Liver (tissue), 9 donors: ENCODE measurements around the gene GATB. TPM values are rescaled to one million over a fixed set of nuclear protein-coding genes. Genes with fewer than 3 reads are reported as not detected.

Experiments used
- DNase-seq: peaks from one replicate; pipeline ENCODE4 v3.0.0-alpha.2; 2017; ENCODE audit warnings: low spot score
- H3K27ac ChIP-seq, 2 donors: one replicate each; pipeline ENCODE4 v1.7.0; 2013; ENCODE audit warnings: inconsistent platforms in 2 of 2, low read length in 2 of 2, control low read depth in 1 of 2, low read depth in 1 of 2, mild to moderate bottlenecking in 1 of 2
- H3K27me3 ChIP-seq, 4 donors: one replicate each; pipeline versions ENCODE4 v1.6.1 to v1.7.0; 2013; ENCODE audit warnings: low read length in 3 of 4, inconsistent platforms in 1 of 4, mild to moderate bottlenecking in 1 of 4, moderate library complexity in 1 of 4; ENCODE audit not compliant: control insufficient read depth in 4 of 4, insufficient read depth in 4 of 4
- H3K36me3 ChIP-seq, 4 donors: one replicate each; pipeline versions ENCODE4 v1.6.1 to v1.7.0; 2013; ENCODE audit warnings: low read length in 3 of 4, mild to moderate bottlenecking in 3 of 4, low read depth in 1 of 4, moderate library complexity in 1 of 4; ENCODE audit not compliant: control insufficient read depth in 4 of 4, insufficient read depth in 3 of 4
- H3K4me1 ChIP-seq, 4 donors: one replicate each; pipeline versions ENCODE4 v1.6.1 to v1.7.0; 2013; ENCODE audit warnings: low read length in 3 of 4, mild to moderate bottlenecking in 3 of 4, moderate library complexity in 1 of 4; ENCODE audit not compliant: control insufficient read depth in 4 of 4, insufficient read depth in 4 of 4
- H3K4me3 ChIP-seq, 3 donors: one replicate each; pipeline versions ENCODE4 v1.6.1 to v1.7.0; 2013; ENCODE audit warnings: low read length in 3 of 3, control low read depth in 1 of 3, low read depth in 1 of 3, mild to moderate bottlenecking in 1 of 3
- H3K9ac ChIP-seq, 2 donors: one replicate each; pipeline ENCODE4 v1.7.0; 2013; ENCODE audit warnings: low read length in 2 of 2, mild to moderate bottlenecking in 2 of 2, moderate library complexity in 2 of 2, control low read depth in 1 of 2, low read depth in 1 of 2
- H3K9me3 ChIP-seq, 4 donors: one replicate each; pipeline versions ENCODE4 v1.6.1 to v1.7.0; 2013; ENCODE audit warnings: low read length in 3 of 4; ENCODE audit not compliant: control insufficient read depth in 4 of 4
- EGR1 ChIP-seq, 2 donors: IDR thresholded peaks; 2 replicates each; pipeline ENCODE4 v1.6.1; 2016 to 2018; ENCODE audit warnings: antibody characterized with exemption in 2 of 2, low read depth in 2 of 2
- FOXA1 ChIP-seq: IDR thresholded peaks from 2 replicates; pipeline ENCODE4 v1.6.1; 2016; ENCODE audit warnings: antibody characterized with exemption
- FOXA2 ChIP-seq: IDR thresholded peaks from 2 replicates; pipeline ENCODE4 v1.6.1; 2016; ENCODE audit warnings: antibody characterized with exemption
- GABPA ChIP-seq, 2 donors: IDR thresholded peaks in 1 of 2; conservative IDR thresholded peaks in 1 of 2; 2 replicates each; pipeline ENCODE4 v1.6.1; 2016; ENCODE audit warnings: antibody characterized with exemption in 2 of 2, mild to moderate bottlenecking in 1 of 2, moderate library complexity in 1 of 2
- HNF4A ChIP-seq, 2 donors: conservative IDR thresholded peaks; 2 replicates each; pipeline ENCODE4 v1.6.1; 2016; ENCODE audit warnings: antibody characterized with exemption in 2 of 2, mild to moderate bottlenecking in 2 of 2
- HNF4G ChIP-seq: IDR thresholded peaks from 2 replicates; pipeline ENCODE4 v1.6.1; 2016; ENCODE audit warnings: antibody characterized with exemption
- JUND ChIP-seq, 2 donors: IDR thresholded peaks; 2 replicates each; pipeline ENCODE4 v1.6.1; 2016; ENCODE audit warnings: antibody characterized with exemption in 2 of 2
- NR2F2 ChIP-seq: IDR thresholded peaks from 2 replicates; pipeline ENCODE4 v1.6.1; 2016; ENCODE audit warnings: antibody characterized with exemption
- RAD21 ChIP-seq, 2 donors: IDR thresholded peaks; 2 replicates each; pipeline ENCODE4 v1.6.1; 2016; ENCODE audit warnings: antibody characterized with exemption in 2 of 2, mild to moderate bottlenecking in 2 of 2
- RXRA ChIP-seq, 2 donors: IDR thresholded peaks; 2 replicates each; pipeline ENCODE4 v1.6.1; 2017 to 2018; ENCODE audit warnings: antibody characterized with exemption in 2 of 2, mild to moderate bottlenecking in 1 of 2
- SP1 ChIP-seq: IDR thresholded peaks from 2 replicates; pipeline ENCODE4 v1.6.1; 2018; ENCODE audit warnings: antibody characterized with exemption, mild to moderate bottlenecking
- TAF1 ChIP-seq: conservative IDR thresholded peaks from 2 replicates; pipeline ENCODE4 v1.6.1; 2016; ENCODE audit warnings: antibody characterized with exemption, mild to moderate bottlenecking
- YY1 ChIP-seq: IDR thresholded peaks from 2 replicates; pipeline ENCODE4 v1.6.1; 2016; ENCODE audit warnings: antibody characterized with exemption, mild to moderate bottlenecking
- WGBS: extraction: QIAGEN DNeasy Blood & Tissue Kit; methylation state at CpG from one replicate; pipeline ENCODE4 v1.1.7; 2013; 5-methylcytosine and 5-hydroxymethylcytosine counted together
- polyA plus RNA-seq, 2 donors: library from polyadenylated mRNA; stranded (reverse) in 1 of 2; unstranded in 1 of 2; fragments of 200-250 nt in 1 of 2; fragments of >200 nt in 1 of 2; fragmentation: Nextera tagmentation in 1 of 2; extraction: Ambion mirVana in 1 of 2; gene quantifications; one replicate each; pipeline versions ENCODE4 v1.2.1 to v1.2.3, GENCODE V29; 2013 to 2015
- total RNA-seq, 2 donors: library from RNA; depleted of rRNA; stranded (reverse); fragments of >200 nt; gene quantifications; one replicate each; pipeline ENCODE4 v1.2.3, GENCODE V29; 2014
- TF ChIP-seq, protein P1 (sequence below): IDR thresholded peaks from 2 replicates; pipeline ENCODE4 v1.6.1; 2016; ENCODE audit warnings: antibody characterized with exemption
- TF ChIP-seq, protein P2 (sequence below): fragments of 150-350 bp; IDR thresholded peaks from 2 replicates; pipeline ENCODE4 v1.5.1; 2017; ENCODE audit warnings: improper control_type of control experiment, low read depth, low read length; ENCODE audit not compliant: missing input control
- TF ChIP-seq, protein P3 (sequence below): IDR thresholded peaks from 2 replicates; pipeline ENCODE4 v1.6.1; 2016; ENCODE audit warnings: antibody characterized with exemption
- TF ChIP-seq, protein P4 (sequence below): IDR thresholded peaks from 2 replicates; pipeline ENCODE4 v1.6.1; 2016; ENCODE audit warnings: antibody characterized with exemption
- TF ChIP-seq, protein P5 (sequence below): IDR thresholded peaks from 2 replicates; pipeline ENCODE4 v1.6.1; 2016; ENCODE audit warnings: antibody characterized with exemption, mild to moderate bottlenecking
- donor health status: healthy.
- donor health status: healthy.
- donor health status: healthy.
- donor health status: healthy.
- donor health status: healthy.

Gene GATB
- total and polyA plus RNA-seq, 4 donors, result 10.4 to 17.3 (median 12.5) TPM

DNA sequence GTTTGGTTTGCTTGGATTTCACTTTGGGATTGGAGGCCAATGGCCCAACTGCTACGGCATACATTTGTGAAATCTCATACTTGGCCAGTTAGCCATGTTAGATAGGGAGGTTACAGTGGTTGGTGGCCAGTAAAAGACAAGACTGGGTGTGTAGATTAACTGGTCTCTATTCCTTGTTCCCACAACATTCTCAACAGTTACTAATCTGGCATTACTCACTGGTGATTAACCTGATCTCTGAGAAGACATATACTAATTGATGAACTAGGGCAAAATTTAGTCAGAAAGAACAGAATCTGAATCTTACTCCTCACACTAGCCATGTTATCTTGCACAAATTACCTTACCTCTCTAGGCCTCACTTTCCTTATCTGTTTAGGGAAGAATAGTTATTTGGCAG is 33.4 kb downstream of the GATB start:
- TF ChIP-seq HNF4G (no peak), TAF1 (no peak), NR2F2 (no peak)
- 99% methylated on average over 1 of the region's 1 CpG for WGBS
- Histone ChIP-seq H3K9me3 (no peaks in the 10 kb centered on the region), H3K4me3 (no peak overlapping the region), H3K27me3 (no peaks in the 10 kb centered on the region), H3K9ac (no peak overlapping the region), H3K27ac (no peak overlapping the region), H3K4me1 (no peaks in the 10 kb centered on the region), H3K36me3 (peaks cover 0 to under 1% (median 0%) of the 10 kb centered on the region in 4 donors)
- no peak for DNase-seq

DNA sequence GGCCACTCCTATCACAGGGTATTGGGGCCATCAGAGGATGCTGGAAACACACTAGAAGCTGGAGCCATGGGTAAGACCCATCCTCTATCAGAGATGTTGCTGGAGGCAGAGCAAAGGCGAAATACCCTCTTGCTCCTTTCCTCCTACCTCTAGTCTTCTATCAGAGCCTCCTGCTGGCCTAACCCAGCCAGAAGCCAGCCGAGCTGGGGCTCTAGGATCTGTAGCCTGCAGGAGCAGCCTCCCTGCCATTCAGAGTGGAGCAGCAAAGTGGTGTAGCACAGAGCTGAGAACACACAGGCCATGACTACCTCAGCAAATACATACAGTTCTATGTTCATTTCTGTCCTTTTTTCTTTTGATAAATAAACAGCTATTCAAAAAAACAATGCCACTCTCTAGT is 35.7 kb downstream of the GATB start:
- Histone ChIP-seq H3K27me3 (no peaks in the 10 kb centered on the region), H3K36me3 (peaks cover 0 to 2% (median 0%) of the 10 kb centered on the region in 4 donors), H3K4me3 (no peak overlapping the region), H3K9me3 (no peaks in the 10 kb centered on the region), H3K4me1 (no peaks in the 10 kb centered on the region), H3K9ac (no peak overlapping the region), H3K27ac (no peak overlapping the region)
- 97% methylated on average over 2 of the region's 2 CpGs for WGBS
- no peak for DNase-seq
- TF ChIP-seq YY1, result no peak
- TF ChIP-seq, protein P1, sequence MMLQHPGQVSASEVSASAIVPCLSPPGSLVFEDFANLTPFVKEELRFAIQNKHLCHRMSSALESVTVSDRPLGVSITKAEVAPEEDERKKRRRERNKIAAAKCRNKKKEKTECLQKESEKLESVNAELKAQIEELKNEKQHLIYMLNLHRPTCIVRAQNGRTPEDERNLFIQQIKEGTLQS, result no peak
- TF ChIP-seq TAF1, result no peak
- TF ChIP-seq FOXA2, result no peak
- TF ChIP-seq JUND (IDR thresholded peaks at IDR 0.05), result no peak
- TF ChIP-seq RAD21 (IDR thresholded peaks at IDR 0.05), result no peak
- no peak for TF ChIP-seq GABPA (IDR thresholded peaks at IDR 0.05 in 1 of 2, conservative IDR thresholded peaks at IDR 0.05 in 1 of 2)
- TF ChIP-seq, protein P2, sequence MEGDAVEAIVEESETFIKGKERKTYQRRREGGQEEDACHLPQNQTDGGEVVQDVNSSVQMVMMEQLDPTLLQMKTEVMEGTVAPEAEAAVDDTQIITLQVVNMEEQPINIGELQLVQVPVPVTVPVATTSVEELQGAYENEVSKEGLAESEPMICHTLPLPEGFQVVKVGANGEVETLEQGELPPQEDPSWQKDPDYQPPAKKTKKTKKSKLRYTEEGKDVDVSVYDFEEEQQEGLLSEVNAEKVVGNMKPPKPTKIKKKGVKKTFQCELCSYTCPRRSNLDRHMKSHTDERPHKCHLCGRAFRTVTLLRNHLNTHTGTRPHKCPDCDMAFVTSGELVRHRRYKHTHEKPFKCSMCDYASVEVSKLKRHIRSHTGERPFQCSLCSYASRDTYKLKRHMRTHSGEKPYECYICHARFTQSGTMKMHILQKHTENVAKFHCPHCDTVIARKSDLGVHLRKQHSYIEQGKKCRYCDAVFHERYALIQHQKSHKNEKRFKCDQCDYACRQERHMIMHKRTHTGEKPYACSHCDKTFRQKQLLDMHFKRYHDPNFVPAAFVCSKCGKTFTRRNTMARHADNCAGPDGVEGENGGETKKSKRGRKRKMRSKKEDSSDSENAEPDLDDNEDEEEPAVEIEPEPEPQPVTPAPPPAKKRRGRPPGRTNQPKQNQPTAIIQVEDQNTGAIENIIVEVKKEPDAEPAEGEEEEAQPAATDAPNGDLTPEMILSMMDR, result no peak
- no peak for TF ChIP-seq RXRA (IDR thresholded peaks at IDR 0.05)
- TF ChIP-seq, protein P3, sequence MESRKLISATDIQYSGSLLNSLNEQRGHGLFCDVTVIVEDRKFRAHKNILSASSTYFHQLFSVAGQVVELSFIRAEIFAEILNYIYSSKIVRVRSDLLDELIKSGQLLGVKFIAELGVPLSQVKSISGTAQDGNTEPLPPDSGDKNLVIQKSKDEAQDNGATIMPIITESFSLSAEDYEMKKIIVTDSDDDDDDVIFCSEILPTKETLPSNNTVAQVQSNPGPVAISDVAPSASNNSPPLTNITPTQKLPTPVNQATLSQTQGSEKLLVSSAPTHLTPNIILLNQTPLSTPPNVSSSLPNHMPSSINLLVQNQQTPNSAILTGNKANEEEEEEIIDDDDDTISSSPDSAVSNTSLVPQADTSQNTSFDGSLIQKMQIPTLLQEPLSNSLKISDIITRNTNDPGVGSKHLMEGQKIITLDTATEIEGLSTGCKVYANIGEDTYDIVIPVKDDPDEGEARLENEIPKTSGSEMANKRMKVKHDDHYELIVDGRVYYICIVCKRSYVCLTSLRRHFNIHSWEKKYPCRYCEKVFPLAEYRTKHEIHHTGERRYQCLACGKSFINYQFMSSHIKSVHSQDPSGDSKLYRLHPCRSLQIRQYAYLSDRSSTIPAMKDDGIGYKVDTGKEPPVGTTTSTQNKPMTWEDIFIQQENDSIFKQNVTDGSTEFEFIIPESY, result no peak
- no peak for TF ChIP-seq EGR1 (IDR thresholded peaks at IDR 0.05; ENCODE audit: low read depth in 2 of 2)
- TF ChIP-seq SP1, result no peak
- TF ChIP-seq HNF4A (conservative IDR thresholded peaks at IDR 0.05), result no peak
- TF ChIP-seq, protein P4, sequence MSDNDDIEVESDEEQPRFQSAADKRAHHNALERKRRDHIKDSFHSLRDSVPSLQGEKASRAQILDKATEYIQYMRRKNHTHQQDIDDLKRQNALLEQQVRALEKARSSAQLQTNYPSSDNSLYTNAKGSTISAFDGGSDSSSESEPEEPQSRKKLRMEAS, result no peak

DNA sequence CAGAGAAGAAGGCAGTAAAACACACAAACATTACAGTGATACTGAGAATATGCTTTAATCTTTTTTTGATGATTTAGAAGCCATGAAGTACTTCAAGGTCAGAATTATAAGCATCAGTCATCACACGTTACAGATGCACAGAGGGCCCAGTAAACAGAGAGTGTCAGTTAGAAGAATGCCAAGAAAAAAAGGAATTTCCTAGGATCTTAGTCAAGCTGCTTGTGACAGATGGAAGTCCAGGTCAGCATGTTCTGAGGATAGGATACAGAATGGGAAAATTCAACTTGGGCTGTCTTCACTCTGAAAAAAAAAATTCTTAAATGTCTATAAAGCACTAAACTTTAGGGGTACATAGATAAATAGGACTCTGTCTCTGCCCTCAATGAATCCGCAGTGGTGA is 38.9 kb downstream of the GATB start:
- WGBS, result 98% methylated on average over 2 of the region's 2 CpGs
- no peaks in the 10 kb centered on the region for H3K4me1 ChIP-seq
- H3K36me3 ChIP-seq, result peaks cover 0 to 9% (median 3%) of the 10 kb centered on the region in 4 donors
- H3K9ac ChIP-seq, result no peak overlapping the region
- no peaks in the 10 kb centered on the region for H3K27me3 ChIP-seq
- no peak for DNase-seq
- H3K4me3 ChIP-seq, result no peak overlapping the region
- H3K27ac ChIP-seq, result no peak overlapping the region
- no peaks in the 10 kb centered on the region for H3K9me3 ChIP-seq
- TF ChIP-seq NR2F2 (no peak), EGR1 (IDR thresholded peaks at IDR 0.05; ENCODE audit: low read depth in 2 of 2) (no peak), FOXA1 (no peak), RAD21 (IDR thresholded peaks at IDR 0.05) (no peak), HNF4A (conservative IDR thresholded peaks at IDR 0.05) (no peak), JUND (IDR thresholded peaks at IDR 0.05) (no peak), RXRA (IDR thresholded peaks at IDR 0.05) (no peak), HNF4G (no peak), SP1 (no peak), FOXA2 (no peak), YY1 (no peak), GABPA (IDR thresholded peaks at IDR 0.05 in 1 of 2, conservative IDR thresholded peaks at IDR 0.05 in 1 of 2) (no peak)
- TF ChIP-seq, protein P4, result no peak
- TF ChIP-seq, protein P5, sequence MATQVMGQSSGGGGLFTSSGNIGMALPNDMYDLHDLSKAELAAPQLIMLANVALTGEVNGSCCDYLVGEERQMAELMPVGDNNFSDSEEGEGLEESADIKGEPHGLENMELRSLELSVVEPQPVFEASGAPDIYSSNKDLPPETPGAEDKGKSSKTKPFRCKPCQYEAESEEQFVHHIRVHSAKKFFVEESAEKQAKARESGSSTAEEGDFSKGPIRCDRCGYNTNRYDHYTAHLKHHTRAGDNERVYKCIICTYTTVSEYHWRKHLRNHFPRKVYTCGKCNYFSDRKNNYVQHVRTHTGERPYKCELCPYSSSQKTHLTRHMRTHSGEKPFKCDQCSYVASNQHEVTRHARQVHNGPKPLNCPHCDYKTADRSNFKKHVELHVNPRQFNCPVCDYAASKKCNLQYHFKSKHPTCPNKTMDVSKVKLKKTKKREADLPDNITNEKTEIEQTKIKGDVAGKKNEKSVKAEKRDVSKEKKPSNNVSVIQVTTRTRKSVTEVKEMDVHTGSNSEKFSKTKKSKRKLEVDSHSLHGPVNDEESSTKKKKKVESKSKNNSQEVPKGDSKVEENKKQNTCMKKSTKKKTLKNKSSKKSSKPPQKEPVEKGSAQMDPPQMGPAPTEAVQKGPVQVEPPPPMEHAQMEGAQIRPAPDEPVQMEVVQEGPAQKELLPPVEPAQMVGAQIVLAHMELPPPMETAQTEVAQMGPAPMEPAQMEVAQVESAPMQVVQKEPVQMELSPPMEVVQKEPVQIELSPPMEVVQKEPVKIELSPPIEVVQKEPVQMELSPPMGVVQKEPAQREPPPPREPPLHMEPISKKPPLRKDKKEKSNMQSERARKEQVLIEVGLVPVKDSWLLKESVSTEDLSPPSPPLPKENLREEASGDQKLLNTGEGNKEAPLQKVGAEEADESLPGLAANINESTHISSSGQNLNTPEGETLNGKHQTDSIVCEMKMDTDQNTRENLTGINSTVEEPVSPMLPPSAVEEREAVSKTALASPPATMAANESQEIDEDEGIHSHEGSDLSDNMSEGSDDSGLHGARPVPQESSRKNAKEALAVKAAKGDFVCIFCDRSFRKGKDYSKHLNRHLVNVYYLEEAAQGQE, result no peak
